Measurements from ENCODE around the gene TP63. TPM values are rescaled to one million over a fixed set of nuclear protein-coding genes. Genes with fewer than 3 reads are reported as not detected.

Gene TP63
- total RNA-seq, 1 experiment from 2014 or later: not detected

GRCh38 chr3:189683546-189684255 is 52.5 kb downstream of the TP63 start:
- no peaks in the 10 kb centered on the region for H3K9me3 ChIP-seq (ENCODE audit: control insufficient read depth, low read depth, low read length)
- H3K18ac ChIP-seq (ENCODE audit: insufficient read length, low read depth, low read length): no peak overlapping the region
- no peak overlapping the region for H2AFZ ChIP-seq (ENCODE audit: low read length)
- no peaks in the 10 kb centered on the region for H3K4me1 ChIP-seq (ENCODE audit: insufficient read depth, low read length)
- H4K5ac ChIP-seq (ENCODE audit: insufficient read length, low read depth, low read length): no peak overlapping the region
- no peaks in the 10 kb centered on the region for H3K9me3 Mint-ChIP-seq
- H4K8ac ChIP-seq (replicated peaks; ENCODE audit: insufficient read length, low read depth, low read length): no peak overlapping the region
- H2BK12ac ChIP-seq (ENCODE audit: insufficient read length, low read depth, low read length): no peak overlapping the region
- no peak overlapping the region for H3K14ac ChIP-seq (ENCODE audit: insufficient read depth, low read length)
- no peak overlapping the region for H3K56ac ChIP-seq (ENCODE audit: insufficient read length, low read depth, low read length)
- no peak overlapping the region for H2BK120ac ChIP-seq (ENCODE audit: low read depth, low read length, poor library complexity, severe bottlenecking)
- H3K36me3 Mint-ChIP-seq (ENCODE audit: insufficient read depth in 1 of 3, low read depth in 3 of 3): no peaks in the 10 kb centered on the region
- H3K4ac ChIP-seq (ENCODE audit: low read depth, low read length): no peak overlapping the region
- no peak overlapping the region for H3K9ac ChIP-seq (ENCODE audit: extremely low read depth, insufficient read length, low read length)
- H3K23ac ChIP-seq (ENCODE audit: insufficient read length, low read depth, low read length): no peak overlapping the region
- no peak overlapping the region for H3K27ac Mint-ChIP-seq
- H3K4me1 Mint-ChIP-seq: no peaks in the 10 kb centered on the region
- H3K23me2 ChIP-seq (ENCODE audit: insufficient read length, low read depth, low read length, poor library complexity, severe bottlenecking): no peaks in the 10 kb centered on the region
- no peaks in the 10 kb centered on the region for H3K27me3 ChIP-seq (ENCODE audit: insufficient read depth, low read length)
- H3K79me2 ChIP-seq (ENCODE audit: insufficient read depth, low read length): no peaks in the 10 kb centered on the region
- H2BK5ac ChIP-seq (ENCODE audit: insufficient read length, low read length): no peak overlapping the region
- H3K27me3 Mint-ChIP-seq (ENCODE audit: low read depth): no peaks in the 10 kb centered on the region
- no peak overlapping the region for H3K27ac ChIP-seq (ENCODE audit: insufficient read length, low read depth, low read length)
- no peak overlapping the region for H4K91ac ChIP-seq (ENCODE audit: insufficient read length, low read depth, low read length)
- WGBS (ENCODE audit: extremely low coverage, insufficient read length, low lambda C conversion rate): no CpG with 5 or more reads among the region's 3 CpGs
- H2BK20ac ChIP-seq (ENCODE audit: low read depth, low read length, poor library complexity, severe bottlenecking): no peak overlapping the region
- TF ChIP-seq CTCF (conservative IDR thresholded peaks at IDR 0.05): no peak
- no peak overlapping the region for H3K4me2 ChIP-seq (ENCODE audit: insufficient read depth, insufficient read length, low read length)
- H3K79me1 ChIP-seq (ENCODE audit: insufficient read depth, low read depth, low read length, poor library complexity, severe bottlenecking): no peaks in the 10 kb centered on the region
- H4K20me1 ChIP-seq (ENCODE audit: control insufficient read depth, insufficient read depth, insufficient read length): no peaks in the 10 kb centered on the region
- no peak overlapping the region for H2BK15ac ChIP-seq (ENCODE audit: low read depth, low read length)
- DNase-seq: no peak
- H2AK5ac ChIP-seq (ENCODE audit: insufficient read length, low read length): no peak overlapping the region
- no peak overlapping the region for H3T11ph ChIP-seq (ENCODE audit: low read length)
- no peak overlapping the region for H3K4me3 Mint-ChIP-seq

Measured in H9 (cell line).